HepG2 (cell line): ENCODE results near the gene DDX17. TPM values are rescaled to one million over a fixed set of nuclear protein-coding genes. Genes with fewer than 3 reads are reported as not detected.

ENCODE experiments used
- ATAC-seq: fragments of 200-7000 bp; cut with Tn5 transposase; 3 replicates; pipeline ENCODE4 v1.9.1; 2020; ENCODE audit warnings: mild to moderate bottlenecking, moderate library complexity
- BruUV-seq: library from RNA; stranded (reverse); fragments of 400-500 nt; replicated peaks from 2 replicates; lab custom pipeline; 2021; lab: Mats Ljungman, UMichigan
- CTCF ChIA-PET: fragments of 300-600 bp; formaldehyde crosslinking; extraction: SDS; loops from one replicate; lab custom pipeline; 2021; ENCODE audit warnings: low total read pairs, inconsistent platforms, low intra/inter-chr PET ratio; lab: Yijun Ruan, JAX
- POLR2A ChIA-PET: fragments of 350-600 bp; sonication (Branson Sonifier 250); formaldehyde crosslinking; loops from one replicate; lab custom pipeline; 2020; ENCODE audit warnings: antibody characterized with exemption, inconsistent platforms; lab: Yijun Ruan, JAX
- DNase-seq: peaks from one replicate; pipeline ENCODE4 v3.0.0-alpha.2; 2015; ENCODE audit warnings: low spot score
- FAIRE-seq: peaks from 3 replicates; lab custom pipeline; 2011; peaks lifted over from hg19 to GRCh38; lab: Jason Lieb, UNC
- H2AFZ ChIP-seq: one replicate; pipeline ENCODE4 v1.6.1; 2011; ENCODE audit warnings: low read length, inconsistent platforms
- H3K27ac ChIP-seq: fragments of 300-600 bp; 3 replicates; pipeline ENCODE4 v1.8.0; 2011; ENCODE audit warnings: mixed run types, mild to moderate bottlenecking, mixed read lengths, low read length, inconsistent platforms; ENCODE audit not compliant: insufficient read depth; ENCODE audit errors: extremely low read length
- H3K27me3 ChIP-seq, 2 experiments: fragments of 200-600 bp in 1 of 2; 2 replicates in 1 of 2; 3 replicates in 1 of 2; pipeline versions ENCODE4 v1.6.0 to v1.8.0; 2011; ENCODE audit warnings: low read length in 2 of 2, mild to moderate bottlenecking in 2 of 2, moderate library complexity in 2 of 2, inconsistent platforms in 1 of 2; ENCODE audit not compliant: insufficient read depth in 2 of 2, control insufficient read depth in 1 of 2
- H3K36me3 ChIP-seq, 2 experiments: fragments of 200-600 bp in 1 of 2; replicated peaks in 1 of 2; 2 replicates in 1 of 2; 3 replicates in 1 of 2; pipeline versions ENCODE4 v1.5.1 to v1.8.0; 2011; ENCODE audit warnings: low read length in 2 of 2, inconsistent platforms in 1 of 2; ENCODE audit not compliant: insufficient read depth in 2 of 2, control insufficient read depth in 1 of 2
- H3K4me1 ChIP-seq: 2 replicates; pipeline ENCODE4 v1.5.1; 2012; ENCODE audit warnings: low read length, inconsistent platforms; ENCODE audit not compliant: insufficient read depth
- H3K4me2 ChIP-seq: 2 replicates; pipeline ENCODE4 v1.6.0; 2011; ENCODE audit warnings: low read depth, low read length, inconsistent platforms
- H3K4me3 ChIP-seq, 3 experiments: fragments of 200-600 bp in 1 of 3; sonication (generic), shearing (Covaris generic) in 1 of 3; replicated peaks in 1 of 3; 2 replicates each; pipeline ENCODE4 v1.5.1; 2011 to 2016; ENCODE audit warnings: low read length in 3 of 3, inconsistent platforms in 2 of 3, low read depth in 2 of 3, mild to moderate bottlenecking in 2 of 3, control low read depth in 1 of 3, mixed read lengths in 1 of 3; ENCODE audit not compliant: insufficient read depth in 1 of 3
- H3K79me2 ChIP-seq: one replicate; pipeline ENCODE4 v1.6.1; 2011; ENCODE audit warnings: low read length, inconsistent platforms; ENCODE audit not compliant: insufficient read depth
- H3K9ac ChIP-seq: 2 replicates; pipeline ENCODE4 v1.6.0; 2011; ENCODE audit warnings: mild to moderate bottlenecking, low read depth, low read length, inconsistent platforms; ENCODE audit not compliant: insufficient read depth
- H3K9me3 ChIP-seq: 2 replicates; pipeline ENCODE4 v1.5.1; 2012; ENCODE audit warnings: mild to moderate bottlenecking, low read length
- H4K20me1 ChIP-seq: 2 replicates; pipeline ENCODE4 v1.6.0; 2011; ENCODE audit warnings: inconsistent platforms, mild to moderate bottlenecking, low read length, moderate library complexity; ENCODE audit not compliant: insufficient read depth
- ATF2 ChIP-seq: sonication (generic); formaldehyde crosslinking; IDR thresholded peaks from 2 replicates; pipeline ENCODE4 v1.4.0; 2020; ENCODE audit warnings: missing genetic modification reagents
- CCDC6 ChIP-seq: sonication (generic); formaldehyde crosslinking; IDR thresholded peaks from 2 replicates; pipeline ENCODE4 v1.8.1; 2022; ENCODE audit warnings: mild to moderate bottlenecking, missing genetic modification reagents, moderate library complexity
- GFI1 ChIP-seq: sonication (generic); formaldehyde crosslinking; IDR thresholded peaks from 2 replicates; pipeline ENCODE4 v1.5.0; 2020; ENCODE audit warnings: missing genetic modification reagents, mild to moderate bottlenecking, borderline replicate concordance
- HNRNPK ChIP-seq: fragments of 200-400 bp; formaldehyde crosslinking; IDR thresholded peaks from 2 replicates; pipeline ENCODE4 v1.6.1; 2018; ENCODE audit warnings: low read length, low read depth, moderate library complexity, mild to moderate bottlenecking; ENCODE audit not compliant: poor library complexity, severe bottlenecking
- JUN ChIP-seq: sonication (generic); formaldehyde crosslinking; IDR thresholded peaks from 2 replicates; pipeline ENCODE4 v1.4.0; 2020; ENCODE audit warnings: mild to moderate bottlenecking, missing genetic modification reagents
- NR2F6 ChIP-seq, 2 experiments: IDR thresholded peaks; 2 replicates each; pipeline ENCODE4 v1.6.1; 2016; ENCODE audit warnings: antibody characterized with exemption in 1 of 2, mild to moderate bottlenecking in 1 of 2
- RARA ChIP-seq: IDR thresholded peaks from 2 replicates; pipeline ENCODE4 v1.6.1; 2016; ENCODE audit warnings: missing genetic modification reagents, missing compliant biosample characterization
- RBFOX2 ChIP-seq: fragments of 200-400 bp; formaldehyde crosslinking; IDR thresholded peaks from 2 replicates; pipeline ENCODE4 v1.6.1; 2017; ENCODE audit warnings: low read depth, mild to moderate bottlenecking, low read length
- SAP130 ChIP-seq: IDR thresholded peaks from 2 replicates; pipeline ENCODE4 v1.6.1; 2016; ENCODE audit warnings: low read depth
- ZFX ChIP-seq: sonication (generic); formaldehyde crosslinking; IDR thresholded peaks from 2 replicates; pipeline ENCODE4 v1.4.0; 2020; ENCODE audit warnings: mild to moderate bottlenecking, low read depth, missing genetic modification reagents, moderate library complexity
- ZNF276 ChIP-seq: sonication (generic); formaldehyde crosslinking; IDR thresholded peaks from 2 replicates; pipeline ENCODE4 v1.4.0; 2020; ENCODE audit warnings: mild to moderate bottlenecking, low read depth, missing genetic modification reagents
- ZNF790 ChIP-seq: sonication (generic); formaldehyde crosslinking; IDR thresholded peaks from 2 replicates; pipeline ENCODE4 v1.8.0; 2022; ENCODE audit warnings: missing genetic modification reagents, mild to moderate bottlenecking, borderline replicate concordance
- WGBS: methylation state at CpG from one replicate; pipeline ENCODE4 v1.1.6; 2017; ENCODE audit warnings: low lambda C conversion rate; 5-methylcytosine and 5-hydroxymethylcytosine counted together
- in situ Hi-C: cut with HindIII; loops from 2 replicates; pipeline ENCODE4 v1.10.0; 2017; ENCODE audit warnings: low pct_unique_long_range_greater_than_20kb; ENCODE audit not compliant: extremely low pct_ligation_motif_present
- intact Hi-C: fragments of 100-400 bp; cut with micrococcal nuclease; formaldehyde crosslinking; loops from one replicate; pipeline ENCODE4 v1.10.0; 2022; ENCODE audit not compliant: unreplicated experiment
- polyA plus RNA-seq, 8 experiments: library from polyadenylated mRNA; depleted of rRNA in 3 of 8; stranded (reverse) in 7 of 8; unstranded in 1 of 8; fragments of >200 nt; fragmentation: Illumina TruSeq in 4 of 8; extraction: Trizol in 4 of 8; gene quantifications; 2 replicates each; pipeline versions ENCODE4 v1.2.1 to v1.2.3, GENCODE V29; 2011 to 2016; ENCODE audit warnings: low read depth in 4 of 8, missing spikeins in 1 of 8, mixed read lengths in 1 of 8; ENCODE audit not compliant: insufficient read depth in 1 of 8
- total RNA-seq, 5 experiments: library from RNA; depleted of rRNA; stranded (reverse); fragments of >200 nt; fragmentation: Illumina TruSeq; extraction: Trizol; gene quantifications; 2 replicates each; pipeline ENCODE4 v1.2.3, GENCODE V29; 2016; ENCODE audit warnings: low read depth in 1 of 5

Gene DDX17
- total and polyA plus RNA-seq, 2 of the 13 experiments (the other 11 are each of a cell fraction or from before 2014, with no cell fraction given), result 238 to 344 TPM

- POLR2A ChIA-PET, result interaction anchor here (1.1 to 3.6 kb wide), 3 partner anchors 10 to 28 kb away, joined by 3 to 18 read pairs (median 16); no protein-coding TSS in a partner anchor
- H3K4me3 ChIP-seq, result no peak overlapping the region
- 80% methylated on average over 5 of the region's 5 CpGs for WGBS
- no peaks in the 10 kb centered on the region for H3K79me2 ChIP-seq
- DNase-seq (peak; percentile 25), FAIRE-seq (no peak), ATAC-seq (peak; percentile 25; the same call in 1 of the 3 replicates)
- BruUV-seq, result no TSS peak
- no peak overlapping the region for H2AFZ ChIP-seq
- H3K27me3 ChIP-seq, result no peaks in the 10 kb centered on the region
- H3K9ac ChIP-seq, result no peak overlapping the region
- H3K4me1 ChIP-seq, result peaks cover 34% of the 10 kb centered on the region
- no peaks in the 10 kb centered on the region for H3K9me3 ChIP-seq
- in situ Hi-C loops, result no loop called here
- no peak for TF ChIP-seq ZNF276 (CRISPR knock-in tag)
- peak; percentile 20; the same call in 1 of the 2 replicates for TF ChIP-seq RBFOX2
- TF ChIP-seq HNRNPK, result peak; percentile 52
- intact Hi-C loops, result no loop called here
- no peaks in the 10 kb centered on the region for H4K20me1 ChIP-seq
- CTCF ChIA-PET, result no interaction called here
- peak overlapping the region; percentile 34 for H3K27ac ChIP-seq
- peaks cover 31 to 82% of the 10 kb centered on the region in 2 experiments for H3K36me3 ChIP-seq
- no peak overlapping the region for H3K4me2 ChIP-seq
These were observed 14.3 kb downstream of the DDX17 start for GRCh38 chr22:38491707-38492348.

- no peak overlapping the region for H3K4me2 ChIP-seq
- no peak overlapping the region for H3K9ac ChIP-seq
- no peaks in the 10 kb centered on the region for H3K79me2 ChIP-seq
- TF ChIP-seq GFI1 (CRISPR knock-in tag) (no peak), ATF2 (peak; percentile 70; the same call in 1 of the 2 replicates), NR2F6 (IDR thresholded peaks at IDR 0.05) (peak; percentile 61), NR2F6 (CRISPR knock-in tag; IDR thresholded peaks at IDR 0.05) (peak; percentile 61), ZFX (peak; percentile 24; the same call in 1 of the 2 replicates), SAP130 (CRISPR knock-in tag) (peak; percentile 39), JUN (CRISPR knock-in tag) (0 out of 2 replicates have a peak, but pooled peaks have one; percentile 64), CCDC6 (no peak), RARA (peak; percentile 34; the same call in 1 of the 2 replicates), ZNF790 (CRISPR knock-in tag) (no peak)
These were observed 15.2 kb downstream of the DDX17 start for GRCh38 chr22:38490915-38491314.

More at GRCh38 chr22:38490915-38491314, 15.2 kb downstream of the DDX17 start:
- H4K20me1 ChIP-seq, result no peaks in the 10 kb centered on the region
- H3K4me1 ChIP-seq, result peaks cover 34% of the 10 kb centered on the region
- no peaks in the 10 kb centered on the region for H3K27me3 ChIP-seq
- intact Hi-C loops (no loop called here), in situ Hi-C loops (no loop called here)
- CTCF ChIA-PET, result no interaction called here
- H3K36me3 ChIP-seq, result peaks cover 32 to 82% of the 10 kb centered on the region in 2 experiments
- no peak overlapping the region for H2AFZ ChIP-seq
- DNase-seq (peak; percentile 83), ATAC-seq (peak; percentile 58), FAIRE-seq (peak; percentile 55)
- no peak overlapping the region for H3K4me3 ChIP-seq
- whole genome bisulfite sequencing, result 93% methylated on average over 1 of the region's 1 CpG
- peak overlapping the region; percentile 34 for H3K27ac ChIP-seq
- no peaks in the 10 kb centered on the region for H3K9me3 ChIP-seq
- POLR2A ChIA-PET, result interaction anchor here (2.7 to 3.6 kb wide), 2 partner anchors 9 to 11 kb away, joined by 16 to 18 read pairs; no protein-coding TSS in a partner anchor
- no TSS peak for BruUV-seq
